Keratinocyte (primary cell): ENCODE results near the gene CNOT4. TPM values are rescaled to one million over a fixed set of nuclear protein-coding genes. Genes with fewer than 3 reads are reported as not detected.
"Not testable (repeated sequence)": the region's sequence is repeated elsewhere in the genome, so short reads cannot be mapped to it uniquely, and the experiment has no call there.

Experiments
- DNase-seq: peaks from one replicate; pipeline ENCODE4 v3.0.0-alpha.2; 2011; ENCODE audit warnings: low read depth, missing footprints, low spot score
- FAIRE-seq: peaks from 2 replicates; lab custom pipeline; 2011; peaks lifted over from hg19 to GRCh38; lab: Jason Lieb, UNC
- H2AFZ ChIP-seq: 2 replicates; pipeline ENCODE4 v1.6.0; 2012; ENCODE audit warnings: low read length, control low read depth, inconsistent platforms; ENCODE audit not compliant: control insufficient read depth
- H3K27ac ChIP-seq: 2 replicates; pipeline ENCODE4 v1.5.1; 2011; ENCODE audit warnings: low read length; ENCODE audit not compliant: control insufficient read depth, insufficient read depth
- H3K27me3 ChIP-seq: 3 replicates; pipeline ENCODE4 v1.6.0; 2011; ENCODE audit warnings: low read length; ENCODE audit not compliant: control insufficient read depth, insufficient read depth; ENCODE audit errors: extremely low read depth
- H3K36me3 ChIP-seq, 2 experiments: 2 replicates in 1 of 2; 3 replicates in 1 of 2; pipeline ENCODE4 v1.5.1; 2011; ENCODE audit warnings: low read length in 2 of 2, mild to moderate bottlenecking in 1 of 2; ENCODE audit not compliant: control insufficient read depth in 2 of 2, insufficient read depth in 2 of 2; ENCODE audit errors: extremely low read depth in 1 of 2
- H3K4me1 ChIP-seq: 3 replicates; pipeline ENCODE4 v1.5.1; 2011; ENCODE audit warnings: low read length; ENCODE audit not compliant: control insufficient read depth, insufficient read depth; ENCODE audit errors: extremely low read depth
- H3K4me2 ChIP-seq: 3 replicates; pipeline ENCODE4 v1.6.0; 2011; ENCODE audit warnings: low read depth, low read length; ENCODE audit not compliant: control insufficient read depth, insufficient read depth; ENCODE audit errors: extremely low read depth
- H3K4me3 ChIP-seq, 3 experiments: fragments of 200-600 bp in 1 of 3; sonication (generic) in 1 of 3; 2 replicates in 2 of 3; 3 replicates in 1 of 3; pipeline ENCODE4 v1.5.1; 2011 to 2016; ENCODE audit warnings: low read length in 3 of 3, mild to moderate bottlenecking in 3 of 3, control low read depth in 2 of 3, inconsistent platforms in 1 of 3, low read depth in 1 of 3, mixed read lengths in 1 of 3, mixed run types in 1 of 3, moderate library complexity in 1 of 3; ENCODE audit not compliant: control insufficient read depth in 2 of 3, insufficient read depth in 2 of 3; ENCODE audit errors: extremely low read depth in 1 of 3
- H3K79me2 ChIP-seq: 2 replicates; pipeline ENCODE4 v1.6.0; 2012; ENCODE audit warnings: low read length; ENCODE audit not compliant: control insufficient read depth, insufficient read depth
- H3K9ac ChIP-seq: 3 replicates; pipeline ENCODE4 v1.6.0; 2011; ENCODE audit warnings: low read length; ENCODE audit not compliant: control insufficient read depth, insufficient read depth; ENCODE audit errors: extremely low read depth
- H3K9me1 ChIP-seq: 3 replicates; pipeline ENCODE4 v1.6.0; 2011; ENCODE audit warnings: low read length; ENCODE audit not compliant: control insufficient read depth, insufficient read depth; ENCODE audit errors: extremely low read depth
- H3K9me3 ChIP-seq: 2 replicates; pipeline ENCODE4 v1.5.1; 2012; ENCODE audit warnings: low read depth, low read length; ENCODE audit not compliant: control insufficient read depth
- H4K20me1 ChIP-seq: 3 replicates; pipeline ENCODE4 v1.6.0; 2011; ENCODE audit warnings: low read length; ENCODE audit not compliant: control insufficient read depth, insufficient read depth; ENCODE audit errors: extremely low read depth
- CTCF ChIP-seq, 3 experiments: IDR thresholded peaks in 1 of 3; conservative IDR thresholded peaks in 1 of 3; optimal IDR thresholded peaks in 1 of 3; 2 replicates in 2 of 3; 3 replicates in 1 of 3; pipeline versions ENCODE3 to v1.5.1; 2011; ENCODE audit warnings: low read length in 3 of 3, mild to moderate bottlenecking in 3 of 3, moderate library complexity in 2 of 3, control low read depth in 1 of 3, inconsistent platforms in 1 of 3; ENCODE audit not compliant: insufficient read depth in 2 of 3; ENCODE audit errors: extremely low read depth in 1 of 3
- EZH2 ChIP-seq: IDR thresholded peaks from one replicate; pipeline ENCODE4 v1.6.1; 2012; ENCODE audit warnings: inconsistent platforms, mild to moderate bottlenecking, low read length, moderate library complexity
- dilution Hi-C: fragments of 300-500 bp; cut with MboI; formaldehyde crosslinking; loops from one replicate; pipeline ENCODE4 v1.7.0; 2020; ENCODE audit warnings: low sequenced_read_pairs; ENCODE audit not compliant: extremely low pct_ligation_motif_present
- polyA plus RNA-seq, 5 experiments: library from polyadenylated mRNA; depleted of rRNA in 3 of 5; stranded (reverse) in 3 of 5; stranded (forward) in 1 of 5; unstranded in 1 of 5; fragments of >200 nt; gene quantifications; 1 replicate in 1 of 5; 2 replicates in 3 of 5; 3 replicates in 1 of 5; pipeline versions ENCODE4 v1.2.1 to v1.2.3, GENCODE V29; 2011 to 2012; ENCODE audit warnings: missing spikeins in 2 of 5, low read depth in 1 of 5, low replicate concordance in 1 of 5

Gene CNOT4
- polyA plus RNA-seq, 1 donor (not counting 4 experiments of a cell fraction or from before 2014, with no cell fraction given), result 11.4 TPM

GRCh38 chr7:135501402-135501801 is 8.5 kb downstream of the CNOT4 start:
- dilution Hi-C loops, result no loop called here
- Histone ChIP-seq H3K9ac (no peak overlapping the region), H3K4me3 (no peak overlapping the region), H4K20me1 (peaks cover 2% of the 10 kb centered on the region), H3K9me1 (no peaks in the 10 kb centered on the region), H2AFZ (no peak overlapping the region), H3K79me2 (peaks cover 88% of the 10 kb centered on the region), H3K4me2 (no peak overlapping the region), H3K27me3 (no peaks in the 10 kb centered on the region), H3K4me1 (peaks cover 4% of the 10 kb centered on the region), H3K36me3 (peaks cover 0 to 3% of the 10 kb centered on the region in 2 experiments), H3K27ac (no peak overlapping the region), H3K9me3 (no peaks in the 10 kb centered on the region)
- FAIRE-seq (no peak), DNase-seq (no peak)
- TF ChIP-seq CTCF (optimal IDR thresholded peaks at IDR 0.05 in 1 of 3, IDR thresholded peaks at IDR 0.05 in 1 of 3, conservative IDR thresholded peaks at IDR 0.05 in 1 of 3; ENCODE audit: extremely low read depth in 1 of 3, insufficient read depth in 2 of 3, low read length in 3 of 3) (no peak), EZH2 (no peak)

GRCh38 chr7:135499818-135500217 is 10.1 kb downstream of the CNOT4 start:
- H3K79me2 ChIP-seq, result peaks cover 80% of the 10 kb centered on the region
- no peak overlapping the region for H3K4me3 ChIP-seq
- TF ChIP-seq CTCF (optimal IDR thresholded peaks at IDR 0.05 in 1 of 3, IDR thresholded peaks at IDR 0.05 in 1 of 3, conservative IDR thresholded peaks at IDR 0.05 in 1 of 3; ENCODE audit: extremely low read depth in 1 of 3, insufficient read depth in 2 of 3, low read length in 3 of 3) (no peak), EZH2 (no peak)
- no peaks in the 10 kb centered on the region for H3K36me3 ChIP-seq
- FAIRE-seq, result no peak
- no peaks in the 10 kb centered on the region for H3K9me3 ChIP-seq
- dilution Hi-C loops, result no loop called here
- H3K9me1 ChIP-seq, result no peaks in the 10 kb centered on the region
- DNase-seq, result no peak
- no peak overlapping the region for H3K9ac ChIP-seq
- no peak overlapping the region for H2AFZ ChIP-seq
- peaks cover 4% of the 10 kb centered on the region for H3K4me1 ChIP-seq
- no peak overlapping the region for H3K4me2 ChIP-seq
- H4K20me1 ChIP-seq, result no peaks in the 10 kb centered on the region
- no peak overlapping the region for H3K27ac ChIP-seq
- H3K27me3 ChIP-seq, result no peaks in the 10 kb centered on the region

- H3K36me3 ChIP-seq, H3K27me3 ChIP-seq, dilution Hi-C loops, H3K9ac ChIP-seq, FAIRE-seq, H3K4me3 ChIP-seq, H3K9me1 ChIP-seq, H3K4me1 ChIP-seq, H2AFZ ChIP-seq, H4K20me1 ChIP-seq, DNase-seq, H3K9me3 ChIP-seq, H3K4me2 ChIP-seq, H3K27ac ChIP-seq: not testable (repeated sequence)
- H3K79me2 ChIP-seq, result peaks cover 82% of the 10 kb centered on the region
These were observed 12.7 kb downstream of the CNOT4 start for GRCh38 chr7:135497161-135497560.
